Measurements from ENCODE around the gene MYCBPAP. TPM values are rescaled to one million over a fixed set of nuclear protein-coding genes. Genes with fewer than 3 reads are reported as not detected.

MYCBPAP gene
- total RNA-seq, 3 donors from 2014 or later: 1.6 to 3.4 (median 2.4) TPM

GRCh38 chr17:50488880-50489279 lies 19.4 kb upstream of the MYCBPAP start:
- ATAC-seq (no peak), DNase-seq (peak in 2 of 3 donors; percentile 2 to 10)
- Histone ChIP-seq H3K36me3 (ENCODE audit: low read depth) (no peaks in the 10 kb centered on the region), H3K4me3 (no peak overlapping the region), H3K4me1 (ENCODE audit: low read depth) (no peaks in the 10 kb centered on the region), H3K9me3 (no peaks in the 10 kb centered on the region)
- no peak for TF ChIP-seq CTCF (IDR thresholded peaks at IDR 0.05)
- intact Hi-C loops (cut with DNase I, micrococcal nuclease): loop anchor here (10.0 kb wide), 2 partner anchors 56 to 124 kb away; partner anchors contain the start of gene SPATA20 (in 1 of the 2)

DNA sequence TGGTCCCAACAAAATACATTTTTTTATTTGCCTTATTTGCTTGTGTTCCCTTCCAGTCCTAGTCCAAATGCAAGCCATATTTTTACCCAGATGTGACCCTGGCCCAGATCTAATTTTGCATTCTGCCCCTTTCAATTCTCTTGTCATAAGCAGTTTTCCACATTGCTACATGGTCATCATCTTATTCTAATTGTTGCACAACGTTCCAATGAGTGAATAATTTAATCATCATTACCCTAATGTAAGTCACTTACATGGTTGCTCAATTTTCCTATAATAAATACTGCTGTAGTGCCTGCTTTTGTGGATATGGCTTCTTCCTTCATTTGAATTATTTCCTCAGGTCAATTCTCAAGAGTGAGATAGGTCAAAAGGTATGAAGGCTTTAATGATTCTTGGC lies 16.7 kb upstream of the MYCBPAP start:
- ATAC-seq (no peak), DNase-seq (no peak)
- no peak overlapping the region for H3K4me3 ChIP-seq
- no peaks in the 10 kb centered on the region for H3K9me3 ChIP-seq
- intact Hi-C loops (cut with DNase I, micrococcal nuclease): no loop called here
- H3K36me3 ChIP-seq (ENCODE audit: low read depth): no peaks in the 10 kb centered on the region
- no peaks in the 10 kb centered on the region for H3K4me1 ChIP-seq (ENCODE audit: low read depth)
- no peak for TF ChIP-seq CTCF (IDR thresholded peaks at IDR 0.05)

DNA sequence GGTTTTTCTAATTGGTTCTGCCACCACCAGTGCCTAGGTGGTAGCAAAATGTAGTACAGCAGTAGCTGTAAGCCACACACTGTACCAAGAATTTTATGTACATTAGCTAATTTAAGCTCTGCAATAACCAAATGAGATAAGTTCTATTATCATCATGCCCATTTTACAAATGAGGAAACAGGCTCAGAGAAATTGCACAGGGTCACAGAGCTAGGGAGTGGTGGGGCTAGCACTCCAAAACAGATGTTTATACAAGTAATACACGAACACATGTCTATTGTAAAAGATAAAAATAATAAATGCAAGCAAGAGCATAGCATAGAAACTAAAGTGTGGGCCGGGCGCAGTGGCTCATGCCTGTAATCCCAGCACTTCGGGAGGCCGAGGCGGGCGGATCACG lies 16.0 kb upstream of the MYCBPAP start:
- intact Hi-C loops (cut with DNase I, micrococcal nuclease): no loop called here
- H3K9me3 ChIP-seq: no peaks in the 10 kb centered on the region
- H3K4me3 ChIP-seq: no peak overlapping the region
- no peak for TF ChIP-seq CTCF (IDR thresholded peaks at IDR 0.05)
- ATAC-seq (no peak), DNase-seq (peak in 2 of 3 donors; percentile 1 to 3)
- H3K36me3 ChIP-seq (ENCODE audit: low read depth): no peaks in the 10 kb centered on the region
- no peaks in the 10 kb centered on the region for H3K4me1 ChIP-seq (ENCODE audit: low read depth)

DNA sequence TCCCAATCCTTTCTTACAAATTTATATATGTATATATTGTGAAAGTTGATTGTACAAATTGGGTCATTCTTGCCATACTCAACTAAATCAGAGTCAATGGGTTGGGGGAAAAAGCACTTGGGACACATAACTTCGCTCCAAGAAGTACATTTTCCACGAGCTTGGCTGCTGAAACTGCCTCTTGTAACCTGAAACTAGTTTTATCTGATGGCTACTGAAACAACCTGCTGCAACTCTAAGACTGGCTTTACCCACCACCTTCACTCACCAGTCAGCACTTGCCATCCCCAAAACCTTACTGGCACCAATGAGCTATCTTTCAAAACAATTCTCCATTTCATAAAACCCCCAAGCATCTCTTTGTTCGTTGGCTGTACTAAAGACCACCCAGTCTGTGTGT lies 14.5 kb upstream of the MYCBPAP start:
- Histone ChIP-seq H3K4me3 (no peak overlapping the region), H3K4me1 (ENCODE audit: low read depth) (peaks cover 5% of the 10 kb centered on the region), H3K9me3 (no peaks in the 10 kb centered on the region), H3K36me3 (ENCODE audit: low read depth) (no peaks in the 10 kb centered on the region)
- TF ChIP-seq CTCF (IDR thresholded peaks at IDR 0.05): no peak
- intact Hi-C loops (cut with DNase I, micrococcal nuclease): no loop called here
- no peak for DNase-seq
- ATAC-seq: no peak

DNA sequence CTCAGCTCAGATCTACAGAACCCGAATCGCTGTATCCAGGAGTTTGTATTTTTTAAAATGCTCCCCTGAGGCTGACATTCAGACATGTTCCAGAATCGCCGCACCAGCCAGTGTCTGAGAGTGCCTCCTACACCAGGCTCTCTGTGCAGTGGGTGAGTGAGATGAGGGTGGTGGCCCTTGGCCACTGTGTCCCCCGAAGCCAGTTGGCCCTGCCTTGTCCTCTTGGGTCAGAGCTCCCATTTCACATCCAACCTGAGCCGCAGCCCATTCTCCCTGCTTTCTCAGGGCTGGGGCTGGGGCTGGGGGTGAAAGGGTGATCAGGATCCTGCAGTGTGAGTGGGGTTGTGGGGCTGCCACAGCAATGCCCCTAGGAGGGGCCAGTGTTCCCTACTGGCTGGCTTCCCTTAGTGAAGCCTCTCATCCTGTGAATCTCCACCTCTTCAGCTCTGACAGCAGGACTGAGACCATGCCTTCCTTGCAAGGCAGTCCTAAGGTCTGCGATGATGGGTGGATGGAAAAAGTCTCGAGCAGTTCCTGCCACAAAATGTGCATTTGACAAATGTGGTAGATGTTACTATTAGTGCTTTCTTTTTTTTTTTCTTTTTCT lies 12.9 kb upstream of the MYCBPAP start:
- Histone ChIP-seq H3K4me3 (no peak overlapping the region), H3K36me3 (ENCODE audit: low read depth) (no peaks in the 10 kb centered on the region), H3K9me3 (no peaks in the 10 kb centered on the region), H3K4me1 (ENCODE audit: low read depth) (peaks cover 5% of the 10 kb centered on the region)
- ATAC-seq: no peak
- DNase-seq: peak in 2 of 3 donors; percentile 14 to 19
- intact Hi-C loops (cut with DNase I, micrococcal nuclease): no loop called here
- no peak for TF ChIP-seq CTCF (IDR thresholded peaks at IDR 0.05)

DNA sequence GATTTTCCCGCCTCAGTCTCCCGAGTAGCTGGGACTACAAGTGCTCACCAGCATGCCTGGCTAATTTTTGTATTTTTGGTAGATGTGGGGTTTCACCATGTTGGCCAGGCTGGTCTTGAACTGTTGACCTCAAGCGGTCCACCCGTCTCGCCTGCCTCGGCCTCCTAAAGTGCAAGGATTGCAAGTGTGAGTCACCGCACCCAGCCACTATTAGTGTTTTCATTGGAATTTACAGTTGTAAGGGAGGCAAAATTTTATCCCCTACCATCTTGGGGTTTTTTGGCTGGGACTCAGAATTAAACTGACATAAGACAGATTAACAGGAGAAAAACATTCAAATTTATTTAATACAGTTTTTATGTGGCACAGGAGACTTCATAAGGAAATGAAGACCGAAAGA lies 12.3 kb upstream of the MYCBPAP start:
- TF ChIP-seq CTCF (IDR thresholded peaks at IDR 0.05): no peak
- DNase-seq (peak in 2 of 3 donors; percentile 3 to 5), ATAC-seq (no peak)
- Histone ChIP-seq H3K4me3 (no peak overlapping the region), H3K9me3 (no peaks in the 10 kb centered on the region), H3K36me3 (ENCODE audit: low read depth) (no peaks in the 10 kb centered on the region), H3K4me1 (ENCODE audit: low read depth) (peaks cover 5% of the 10 kb centered on the region)
- intact Hi-C loops (cut with DNase I, micrococcal nuclease): no loop called here

All from mucosa of descending colon (tissue), 3 donors.